HCT116 (cell line): ENCODE measurements around the gene ECE2. TPM values are rescaled to one million over a fixed set of nuclear protein-coding genes. Genes with fewer than 3 reads are reported as not detected.

ENCODE experiments used
- ATAC-seq: fragments of 200-7000 bp; cut with Tn5 transposase; 2 replicates; pipeline ENCODE4 v1.9.1; 2020; ENCODE audit warnings: mild to moderate bottlenecking, moderate library complexity
- BruUV-seq: library from RNA; stranded (reverse); fragments of 400-500 nt; replicated peaks from 2 replicates; lab custom pipeline; 2021; lab: Mats Ljungman, UMichigan
- CTCF ChIA-PET: fragments of 300-600 bp; sonication (Branson Sonifier 250); formaldehyde crosslinking; loops from one replicate; lab custom pipeline; 2021; ENCODE audit warnings: antibody characterized with exemption; lab: Charles Lee
- POLR2A ChIA-PET: fragments of 300-600, 350-600 bp; sonication (Branson Sonifier 250); formaldehyde crosslinking; loops from one replicate; lab custom pipeline; 2021; ENCODE audit warnings: antibody characterized with exemption; lab: Charles Lee
- RAD21 ChIA-PET, 2 experiments: fragments of 300-600 bp; sonication (Branson Sonifier 250); formaldehyde crosslinking; loops; one replicate each; lab custom pipeline; 2023; ENCODE audit warnings: low total read pairs in 2 of 2; ENCODE audit not compliant: uncharacterized antibody in 2 of 2, unreplicated experiment in 2 of 2, low non-redundant PET in 1 of 2; lab: Charles Lee
- DNase-seq: peaks from one replicate; pipeline ENCODE4 v3.0.0-alpha.2; 2010; ENCODE audit warnings: low read depth, low spot score
- H2AFZ ChIP-seq: fragments of 200-600 bp; shearing (Covaris generic), sonication (generic); 2 replicates; pipeline ENCODE4 v1.6.1; 2017; ENCODE audit warnings: low read depth, mixed run types, mixed read lengths, antibody characterized with exemption, low read length; ENCODE audit not compliant: poor library complexity, severe bottlenecking
- H3K27ac ChIP-seq: 2 replicates; pipeline ENCODE4 v1.5.1; 2012; ENCODE audit warnings: low read depth, low read length
- H3K27me3 ChIP-seq: fragments of 200-600 bp; sonication (generic); 2 replicates; pipeline ENCODE4 v1.6.1; 2016; ENCODE audit warnings: mixed run types, low read length, mixed read lengths; ENCODE audit not compliant: insufficient read depth
- H3K36me3 ChIP-seq, 2 experiments: fragments of 200-500 bp in 1 of 2; fragments of 200-600 bp in 1 of 2; sonication (Bioruptor generic) in 1 of 2; sonication (generic) in 1 of 2; 2 replicates each; pipeline versions ENCODE4 v1.5.1 to v1.6.1; 2014 to 2016; ENCODE audit warnings: low read length in 2 of 2, inconsistent platforms in 1 of 2, mixed read lengths in 1 of 2, mixed run types in 1 of 2; ENCODE audit not compliant: insufficient read depth in 2 of 2, control insufficient read depth in 1 of 2
- H3K4me1 ChIP-seq, 2 experiments: fragments of 200-600 bp in 1 of 2; sonication (generic) in 1 of 2; 2 replicates each; pipeline versions ENCODE4 v1.5.1 to v1.6.1; 2012 to 2017; ENCODE audit warnings: low read length in 2 of 2, inconsistent platforms in 1 of 2, mild to moderate bottlenecking in 1 of 2, mixed read lengths in 1 of 2, mixed run types in 1 of 2, moderate library complexity in 1 of 2; ENCODE audit not compliant: insufficient read depth in 2 of 2, control insufficient read depth in 1 of 2
- H3K4me2 ChIP-seq: fragments of 200-600 bp; sonication (generic); 2 replicates; pipeline ENCODE4 v1.6.1; 2017; ENCODE audit warnings: mixed run types, low read length, mixed read lengths
- H3K4me3 ChIP-seq, 2 experiments: fragments of 200-600 bp in 1 of 2; sonication (generic) in 1 of 2; replicated peaks in 1 of 2; 2 replicates each; pipeline ENCODE4 v1.5.1; 2011 to 2016; ENCODE audit warnings: low read length in 2 of 2, control low read depth in 1 of 2, low read depth in 1 of 2, mild to moderate bottlenecking in 1 of 2, mixed read lengths in 1 of 2, mixed run types in 1 of 2
- H3K79me2 ChIP-seq: fragments of 200-600 bp; sonication (generic); 2 replicates; pipeline ENCODE4 v1.6.1; 2017; ENCODE audit warnings: mild to moderate bottlenecking, mixed run types, low read length, moderate library complexity, mixed read lengths; ENCODE audit not compliant: insufficient read depth
- H3K9ac ChIP-seq: fragments of 200-600 bp; sonication (generic); 2 replicates; pipeline ENCODE4 v1.6.1; 2016; ENCODE audit warnings: low read length, mixed read lengths
- H3K9me2 ChIP-seq: fragments of 200-600 bp; sonication (generic), shearing (Covaris generic); 2 replicates; pipeline ENCODE4 v1.6.1; 2017; ENCODE audit warnings: mixed run types, mild to moderate bottlenecking, moderate library complexity; ENCODE audit not compliant: insufficient read depth
- H3K9me3 ChIP-seq, 2 experiments: fragments of 200-500 bp in 1 of 2; fragments of 200-600 bp in 1 of 2; sonication (Bioruptor generic) in 1 of 2; sonication (generic) in 1 of 2; 2 replicates each; pipeline ENCODE4 v1.6.1; 2014 to 2017; ENCODE audit warnings: low read length in 2 of 2, mixed read lengths in 2 of 2, inconsistent platforms in 1 of 2, low read depth in 1 of 2, mild to moderate bottlenecking in 1 of 2, mixed run types in 1 of 2, moderate library complexity in 1 of 2; ENCODE audit not compliant: control insufficient read depth in 1 of 2, insufficient read depth in 1 of 2
- H4K20me1 ChIP-seq: fragments of 200-600 bp; sonication (generic), shearing (Covaris generic); 2 replicates; pipeline ENCODE4 v1.6.1; 2017; ENCODE audit warnings: mixed run types, mild to moderate bottlenecking, moderate library complexity; ENCODE audit not compliant: insufficient read depth
- CTCF ChIP-seq, 3 experiments: fragments of 200-600 bp in 1 of 3; sonication (generic) in 1 of 3; IDR thresholded peaks in 2 of 3; conservative IDR thresholded peaks in 1 of 3; 2 replicates each; pipeline ENCODE4 v1.5.1; 2012 to 2017; ENCODE audit warnings: low read depth in 2 of 3, low read length in 2 of 3, antibody characterized with exemption in 1 of 3, borderline replicate concordance in 1 of 3, control low read depth in 1 of 3, mild to moderate bottlenecking in 1 of 3, mixed read lengths in 1 of 3, mixed run types in 1 of 3, moderate library complexity in 1 of 3; ENCODE audit not compliant: insufficient read depth in 1 of 3
- EGR1 ChIP-seq: IDR thresholded peaks from 2 replicates; pipeline ENCODE4 v1.6.1; 2012; ENCODE audit warnings: low read depth
- ELF1 ChIP-seq: IDR thresholded peaks from 2 replicates; pipeline ENCODE4 v1.6.1; 2012; ENCODE audit warnings: low read depth, borderline replicate concordance
- EZH2 ChIP-seq: fragments of 200-600 bp; sonication (generic); IDR thresholded peaks from 2 replicates; pipeline ENCODE4 v1.6.1; 2017; ENCODE audit warnings: antibody characterized with exemption, mixed run types
- EZH2phosphoT487 ChIP-seq: fragments of 200-600 bp; IDR thresholded peaks from 2 replicates; pipeline ENCODE4 v1.6.1; 2018; ENCODE audit warnings: antibody characterized with exemption, borderline replicate concordance
- MAX ChIP-seq: IDR thresholded peaks from 2 replicates; pipeline ENCODE4 v1.6.1; 2012
- RAD21 ChIP-seq: IDR thresholded peaks from 2 replicates; pipeline ENCODE4 v1.6.1; 2012; ENCODE audit warnings: low read depth, mild to moderate bottlenecking
- REST ChIP-seq: IDR thresholded peaks from 2 replicates; pipeline ENCODE4 v1.6.1; 2012; ENCODE audit warnings: low read depth
- SIN3A ChIP-seq: IDR thresholded peaks from 2 replicates; pipeline ENCODE4 v1.6.1; 2012; ENCODE audit warnings: low read depth
- SRF ChIP-seq: IDR thresholded peaks from 2 replicates; pipeline ENCODE4 v1.6.1; 2012; ENCODE audit warnings: low read depth
- ZBTB33 ChIP-seq: IDR thresholded peaks from 2 replicates; pipeline ENCODE4 v1.6.1; 2011; ENCODE audit warnings: mild to moderate bottlenecking, low read length, moderate library complexity; ENCODE audit not compliant: insufficient replicate concordance; ENCODE audit errors: extremely low read depth
- ZFX ChIP-seq: fragments of 450-650 bp; IDR thresholded peaks from 2 replicates; pipeline ENCODE4 v1.6.1; 2017
- ZNF274 ChIP-seq: fragments of 200-500 bp; sonication (Bioruptor generic); IDR thresholded peaks from 2 replicates; pipeline ENCODE4 v1.6.1; 2014; ENCODE audit warnings: mild to moderate bottlenecking, low read depth, low read length, inconsistent platforms
- intact Hi-C: fragments of 100-400 bp; cut with micrococcal nuclease; formaldehyde crosslinking; loops from 2 replicates; pipeline ENCODE4 v1.10.0; 2022
- total RNA-seq: library from RNA; stranded (reverse); gene quantifications from one replicate; pipeline ENCODE4 v1.2.1, GENCODE V29; 2021; ENCODE audit not compliant: unreplicated experiment

ECE2 gene
- total RNA-seq, 1 experiment from 2014 or later: not detected

GRCh38 chr3:184305577-184305976 lies 29.8 kb downstream of the ECE2 start:
- no peak overlapping the region for H3K9ac ChIP-seq
- TF ChIP-seq ZBTB33 (no peak), ZFX (no peak), MAX (no peak), EZH2phosphoT487 (no peak), CTCF (IDR thresholded peaks at IDR 0.05 in 2 of 3, conservative IDR thresholded peaks at IDR 0.05 in 1 of 3; ENCODE audit: borderline replicate concordance in 1 of 3, insufficient read depth in 1 of 3, low read depth in 2 of 3, low read length in 2 of 3) (peak; percentile 39 to 53 (median 49); a peak in 5 of 6 replicates), EZH2 (no peak), EGR1 (no peak), ZNF274 (no peak), REST (no peak), ELF1 (no peak), SIN3A (no peak), SRF (no peak), RAD21 (peak; percentile 56)
- TF ChIP-seq, all 23 proteins: peak for 2
- DNase-seq (no peak), ATAC-seq (peak; percentile 83)
- Histone ChIP-seq H3K4me3 (no peak overlapping the region), H3K27me3 (no peaks in the 10 kb centered on the region), H3K79me2 (peaks cover 40% of the 10 kb centered on the region), H4K20me1 (no peaks in the 10 kb centered on the region), H3K36me3 (peaks cover 63 to 71% of the 10 kb centered on the region in 2 experiments), H2AFZ (no peak overlapping the region), H3K27ac (no peak overlapping the region), H3K4me1 (no peaks in the 10 kb centered on the region), H3K9me2 (no peaks in the 10 kb centered on the region), H3K9me3 (no peaks in the 10 kb centered on the region), H3K4me2 (no peak overlapping the region)
- intact Hi-C loops: no loop called here
- RAD21 ChIA-PET: interaction anchor here in 1 of 2 experiments (0.7 kb wide), 1 partner anchor 102 kb away, joined by 6 read pairs; no protein-coding TSS in a partner anchor
- no TSS peak for BruUV-seq
- POLR2A ChIA-PET: no interaction called here
- CTCF ChIA-PET: no interaction called here
